Lower leg skin (tissue), 3 donors: Measurements from ENCODE around the gene HECTD4.

Experiments
- CTCF ChIP-seq, 3 donors: fragments of 450-650 bp; IDR thresholded peaks; one replicate each; pipeline ENCODE4 v1.5.1; 2016; ENCODE audit warnings: antibody characterized with exemption in 3 of 3, mild to moderate bottlenecking in 3 of 3, moderate library complexity in 2 of 3
- POLR2A ChIP-seq, 2 donors: fragments of 450-650 bp; IDR thresholded peaks; one replicate each; pipeline ENCODE4 v1.6.1; 2016 to 2017; ENCODE audit warnings: antibody characterized with exemption in 2 of 2, mild to moderate bottlenecking in 1 of 2, moderate library complexity in 1 of 2

GRCh38 chr12:112166051-112167015, 215.9 kb downstream of the HECTD4 start:
- TF ChIP-seq CTCF (IDR thresholded peaks at IDR 0.05): no peak
- TF ChIP-seq POLR2A (IDR thresholded peaks at IDR 0.05): no peak
